Measurements from ENCODE around the gene MET.
"Not testable (repeated sequence)": the region's sequence is repeated elsewhere in the genome, so short reads cannot be mapped to it uniquely, and the experiment has no call there.

MET gene

DNA sequence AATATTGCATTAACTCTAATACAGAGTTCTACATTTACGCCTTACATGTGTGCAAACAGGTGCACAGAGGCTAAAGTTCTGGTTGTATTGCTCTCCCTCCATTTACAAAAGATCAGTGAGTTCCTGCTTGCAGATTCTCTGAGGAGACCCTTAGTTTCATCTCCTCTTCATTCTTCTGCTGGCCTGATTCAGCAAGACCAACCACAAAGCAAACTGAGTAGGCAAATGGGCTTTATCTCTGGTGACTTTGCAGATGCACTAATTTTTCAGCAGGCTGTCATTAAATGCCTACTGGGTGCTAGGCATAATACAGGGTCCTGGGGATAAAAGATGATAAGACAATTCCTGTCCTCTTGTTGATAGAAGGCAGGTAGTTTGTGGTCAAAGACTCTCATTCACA lies 56.4 kb downstream of the MET start:
- DNase-seq (ENCODE audit: low spot score) = no peak

DNA sequence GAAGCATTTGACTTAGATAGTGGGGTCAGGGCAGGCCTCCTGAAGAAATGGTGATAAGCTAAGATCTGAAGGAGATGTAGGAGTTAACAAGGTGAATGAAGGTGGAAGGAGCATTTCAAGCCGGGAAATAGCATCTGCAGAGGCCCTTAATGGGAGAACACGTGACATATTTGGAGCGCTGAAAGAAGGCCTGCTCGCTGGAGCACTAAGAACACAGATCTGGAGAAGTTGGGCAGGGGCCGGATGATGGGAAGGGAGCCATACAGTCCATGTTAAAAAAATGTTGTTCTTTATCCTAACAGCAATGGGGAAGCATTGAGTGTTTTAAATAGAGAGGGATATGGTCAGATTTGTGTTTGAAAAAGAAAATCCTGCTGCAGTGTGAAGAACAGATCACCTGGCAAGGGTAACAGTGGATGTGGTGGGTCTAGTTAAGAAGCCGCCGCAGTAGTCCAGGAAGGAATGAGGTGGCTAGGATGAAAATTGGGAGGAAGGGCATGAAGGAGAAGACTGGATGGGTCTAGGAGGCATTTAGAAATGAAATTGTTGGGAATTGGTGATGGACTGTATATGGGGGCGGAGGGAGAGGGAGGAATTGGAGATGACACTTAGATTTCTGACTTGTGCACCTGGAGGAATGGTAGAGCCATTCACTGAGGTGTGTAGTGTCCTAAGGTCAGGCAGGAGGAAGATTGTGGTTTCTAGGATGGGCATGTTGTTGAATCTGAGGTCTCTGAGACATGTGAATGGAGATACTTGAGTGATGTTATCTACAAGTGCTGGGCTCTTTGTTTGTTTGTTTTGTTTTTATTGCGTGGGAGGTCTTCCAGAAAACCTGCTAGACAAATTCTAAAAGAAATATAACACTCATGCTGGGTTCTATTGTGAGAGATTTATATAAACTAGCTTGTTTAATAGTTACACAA lies 58.4 kb downstream of the MET start:
- no peak for DNase-seq (ENCODE audit: low spot score)

DNA sequence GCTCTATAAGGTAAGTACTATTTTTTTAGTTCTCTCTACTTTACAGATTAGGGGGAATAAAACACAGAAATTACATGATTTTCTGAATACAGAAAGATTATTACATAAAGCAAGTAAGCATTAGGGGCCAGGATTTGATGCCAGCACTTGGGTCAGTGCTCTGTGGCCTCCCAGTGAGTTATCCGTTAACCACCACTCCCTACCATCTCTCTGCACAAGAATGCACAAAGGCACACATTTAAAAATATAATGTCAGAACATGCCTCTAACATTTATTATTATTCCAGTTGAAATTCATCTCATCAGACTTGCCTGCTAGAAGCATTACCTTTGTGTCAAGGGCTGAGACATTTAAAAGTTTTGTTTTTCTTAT lies 59.0 kb downstream of the MET start:
- no peak for DNase-seq (ENCODE audit: low spot score)

DNA sequence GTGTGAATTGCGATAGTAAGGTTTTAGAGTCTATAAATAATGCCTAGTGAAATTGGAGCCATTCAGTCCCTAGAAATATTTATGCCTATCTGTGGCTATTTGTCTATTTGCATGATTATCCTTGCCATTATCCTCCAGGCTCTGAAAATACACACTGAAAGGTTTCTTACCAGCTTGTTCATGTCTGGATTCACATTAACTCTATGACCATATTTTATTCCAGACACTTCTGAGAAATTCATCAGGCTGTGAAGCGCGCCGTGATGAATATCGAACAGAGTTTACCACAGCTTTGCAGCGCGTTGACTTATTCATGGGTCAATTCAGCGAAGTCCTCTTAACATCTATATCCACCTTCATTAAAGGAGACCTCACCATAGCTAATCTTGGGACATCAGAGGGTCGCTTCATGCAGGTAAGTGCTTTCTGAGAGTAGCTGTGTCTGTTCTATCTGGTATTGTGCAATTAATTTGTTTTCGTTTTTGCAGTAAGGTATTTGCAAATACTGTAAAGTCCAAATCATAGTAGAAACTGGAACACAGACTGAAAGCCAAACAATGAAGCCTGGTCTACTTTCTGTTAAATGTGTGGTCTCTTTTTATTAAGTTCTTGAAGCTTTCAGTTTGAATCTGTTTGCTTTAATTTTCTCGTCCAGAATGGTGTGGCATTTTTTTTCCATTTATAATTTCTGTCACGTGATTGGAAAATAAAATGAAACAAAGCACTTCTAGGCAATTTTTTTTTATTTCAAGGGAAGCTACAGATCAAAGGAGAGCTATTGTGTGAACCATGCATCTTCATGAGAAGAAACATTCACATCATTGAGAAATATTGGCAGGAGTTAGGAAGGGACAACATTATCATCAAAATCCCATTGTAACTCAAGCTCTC lies 59.7 kb downstream of the MET start:
- DNase-seq (ENCODE audit: low spot score) = no peak

DNA sequence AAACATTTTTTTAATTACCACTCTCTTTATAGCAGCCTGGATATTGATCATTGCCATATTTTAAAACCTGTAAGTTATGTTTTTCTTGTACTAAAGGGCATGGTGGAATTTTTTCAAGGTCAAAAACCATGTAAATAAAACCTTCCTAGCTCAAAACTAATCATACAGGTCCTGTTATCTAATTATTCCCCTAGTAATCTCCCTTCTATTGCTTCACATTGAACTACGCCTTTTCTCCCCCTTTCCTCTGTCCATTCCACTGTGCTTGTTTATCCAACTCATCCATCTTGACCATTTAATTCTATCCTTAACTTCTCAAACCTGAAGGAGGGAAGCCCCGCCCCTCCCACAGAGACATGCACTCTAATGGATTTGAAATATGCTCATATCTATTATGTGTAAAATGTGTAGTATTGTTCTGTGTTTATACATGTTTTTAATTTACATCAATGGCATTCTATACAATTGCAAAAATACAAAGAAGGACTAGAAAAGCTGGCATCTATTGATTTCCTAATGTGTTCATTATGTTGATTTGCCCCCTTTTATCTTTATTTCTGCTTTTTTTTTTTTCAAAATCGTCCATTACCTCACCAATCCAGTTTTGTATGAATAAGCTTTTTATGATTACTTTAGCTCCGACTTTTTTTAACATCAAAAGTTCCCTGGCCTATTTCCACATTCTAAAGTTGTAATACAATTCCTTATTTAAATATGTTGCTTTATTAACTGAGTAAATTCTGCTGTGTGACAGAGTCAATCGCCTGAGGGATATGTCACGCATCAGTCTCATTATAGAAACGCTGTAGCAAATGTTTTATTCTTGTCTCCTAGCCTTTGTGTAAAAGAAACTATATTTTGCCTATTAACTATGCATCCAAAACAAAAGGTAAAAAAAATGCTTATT lies 61.0 kb downstream of the MET start:
- no peak for DNase-seq (ENCODE audit: low spot score)

DNA sequence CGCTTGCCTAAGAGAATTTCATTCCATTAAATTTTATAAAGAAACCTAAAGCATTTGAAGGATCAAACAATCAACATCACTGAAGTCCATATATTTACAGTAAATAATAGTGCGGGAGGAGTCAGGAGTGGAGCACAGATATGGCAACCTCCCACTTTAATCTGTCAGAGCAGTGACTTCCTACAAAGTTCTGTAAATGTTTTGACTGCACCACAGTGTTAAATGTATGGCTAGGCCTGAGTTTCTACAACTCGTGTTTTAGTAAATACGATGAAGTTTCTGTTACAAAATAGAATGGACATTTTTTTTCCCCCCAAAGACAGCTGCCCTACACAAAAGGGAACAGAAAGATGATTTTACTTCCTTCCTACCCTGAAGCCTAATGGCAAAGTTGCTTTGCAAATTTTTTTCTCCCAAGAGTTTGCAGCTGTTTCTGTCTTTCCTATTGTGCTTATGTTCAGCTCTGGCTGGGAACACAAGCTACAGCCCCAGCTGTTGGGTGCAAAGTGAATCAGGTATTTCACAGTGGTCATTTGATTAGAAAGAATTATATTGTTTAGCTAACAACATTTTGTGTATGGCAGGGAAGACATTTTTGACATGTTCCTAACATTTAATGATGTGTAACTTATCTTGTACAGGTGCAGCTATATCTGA lies 62.1 kb downstream of the MET start:
- peak; percentile 5 for DNase-seq (ENCODE audit: low spot score)

DNA sequence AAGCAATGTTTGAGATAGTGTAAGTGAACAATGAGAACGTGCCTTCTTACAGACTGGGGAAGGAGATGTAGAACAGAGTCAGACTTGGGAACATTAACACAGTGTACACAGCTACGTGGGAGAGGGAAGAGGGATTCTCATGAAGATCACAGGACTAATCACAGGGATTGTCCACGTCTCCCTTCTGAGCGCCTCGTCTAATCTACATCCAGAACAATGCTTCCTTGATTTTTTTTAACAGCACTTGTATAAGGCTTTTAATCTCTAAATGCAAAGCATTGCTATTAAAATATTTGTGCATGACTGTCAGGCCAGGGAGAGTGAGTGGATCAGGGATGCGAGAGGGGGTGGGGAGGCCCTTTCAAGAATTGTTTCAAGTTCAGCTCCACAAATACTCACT lies 62.7 kb downstream of the MET start:
- DNase-seq (ENCODE audit: low spot score) = no peak

DNA sequence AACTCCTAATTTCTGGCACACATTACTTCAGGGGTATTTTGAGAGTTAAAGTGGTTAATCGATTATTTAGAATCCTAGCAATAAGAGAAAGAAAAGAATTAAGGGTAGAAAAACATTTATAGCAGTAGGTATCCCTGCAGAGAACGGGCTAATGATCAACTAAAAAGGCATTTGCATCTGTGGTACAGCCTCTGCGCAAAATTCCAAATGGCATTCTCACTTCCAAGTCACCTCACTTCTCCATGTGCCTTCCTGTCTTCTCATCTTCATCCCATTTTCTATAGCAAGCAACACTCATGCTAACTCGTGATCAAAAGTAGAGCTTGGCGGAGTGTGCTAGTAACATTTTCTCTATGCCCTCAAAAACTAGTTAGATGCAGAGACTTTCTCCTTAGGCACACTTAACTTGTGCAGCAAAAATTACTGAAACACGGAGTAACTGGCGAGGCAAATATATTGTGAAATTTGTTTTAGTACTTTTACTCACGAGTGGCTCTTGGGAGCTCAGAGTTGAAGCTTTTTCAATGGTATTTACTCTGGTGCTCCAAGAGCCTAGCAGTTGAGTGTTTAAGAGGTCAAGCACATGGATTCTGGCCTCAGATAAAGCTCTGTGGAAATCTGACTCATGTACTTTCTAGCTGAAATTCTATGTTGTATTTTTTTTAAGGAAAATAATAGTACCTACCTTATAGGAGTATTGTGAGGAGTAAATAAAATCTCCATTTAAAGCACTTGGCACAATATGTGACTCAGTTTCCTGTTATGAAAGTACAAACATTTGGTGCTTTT lies 65.1 kb downstream of the MET start:
- no peak for DNase-seq (ENCODE audit: low spot score)

DNA sequence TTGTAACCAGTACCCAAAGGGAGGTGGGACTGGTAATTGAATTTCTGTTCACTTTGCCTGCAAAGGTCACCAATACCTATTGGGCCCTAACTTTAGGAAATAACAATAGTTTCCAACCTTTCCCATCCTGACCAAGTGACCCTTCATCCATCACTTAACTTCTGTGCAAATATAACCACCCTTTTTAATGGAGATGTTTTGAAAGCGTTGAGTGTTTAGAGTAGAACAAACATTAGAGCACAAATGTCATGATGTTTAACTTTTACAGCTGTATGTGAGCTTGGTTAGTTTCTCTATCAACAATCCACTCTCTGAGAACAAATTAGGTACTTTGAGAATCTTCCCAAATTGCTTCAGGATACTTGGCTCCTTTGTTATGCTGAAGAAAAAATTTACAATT lies 66.4 kb downstream of the MET start:
- no peak for DNase-seq (ENCODE audit: low spot score)

DNA sequence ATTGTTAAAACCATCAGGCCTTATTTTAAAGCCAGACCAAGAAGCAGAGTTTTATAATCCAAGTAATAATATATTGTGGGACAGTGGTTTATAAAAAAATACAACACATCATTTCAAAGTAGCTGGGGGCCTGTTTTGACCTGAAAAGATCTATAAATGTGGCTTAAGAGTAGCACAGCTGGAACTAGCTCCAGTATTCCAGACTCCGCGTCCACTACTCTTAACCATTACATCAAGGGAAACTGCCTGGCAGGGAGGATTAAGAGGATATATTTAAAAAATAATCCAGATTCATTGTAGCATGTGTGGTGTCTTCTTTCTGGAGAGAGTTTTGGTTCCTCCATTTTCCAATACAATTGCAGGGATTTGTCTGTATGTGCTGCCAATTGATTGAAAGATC lies 67.3 kb downstream of the MET start:
- no peak for DNase-seq (ENCODE audit: low spot score)

DNA sequence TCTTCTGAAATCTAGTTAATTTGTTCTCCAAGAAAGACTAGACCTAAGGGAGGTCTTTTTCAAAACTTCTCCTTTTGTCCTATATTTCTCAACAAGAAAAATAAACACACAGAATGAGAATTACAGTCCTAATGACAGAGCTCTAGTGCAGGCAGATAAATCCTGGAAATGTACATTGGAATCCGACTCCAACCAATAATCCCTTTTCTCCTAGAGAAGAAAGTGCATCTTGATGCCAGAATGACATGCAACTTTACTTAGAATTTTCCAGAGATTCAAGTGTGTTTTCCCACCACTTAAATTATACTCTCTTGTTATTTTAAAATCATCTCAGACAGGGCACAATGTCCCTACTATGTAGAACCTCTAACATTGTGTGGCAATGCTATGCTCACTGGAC lies 68.2 kb downstream of the MET start:
- no peak for DNase-seq (ENCODE audit: low spot score)

DNA sequence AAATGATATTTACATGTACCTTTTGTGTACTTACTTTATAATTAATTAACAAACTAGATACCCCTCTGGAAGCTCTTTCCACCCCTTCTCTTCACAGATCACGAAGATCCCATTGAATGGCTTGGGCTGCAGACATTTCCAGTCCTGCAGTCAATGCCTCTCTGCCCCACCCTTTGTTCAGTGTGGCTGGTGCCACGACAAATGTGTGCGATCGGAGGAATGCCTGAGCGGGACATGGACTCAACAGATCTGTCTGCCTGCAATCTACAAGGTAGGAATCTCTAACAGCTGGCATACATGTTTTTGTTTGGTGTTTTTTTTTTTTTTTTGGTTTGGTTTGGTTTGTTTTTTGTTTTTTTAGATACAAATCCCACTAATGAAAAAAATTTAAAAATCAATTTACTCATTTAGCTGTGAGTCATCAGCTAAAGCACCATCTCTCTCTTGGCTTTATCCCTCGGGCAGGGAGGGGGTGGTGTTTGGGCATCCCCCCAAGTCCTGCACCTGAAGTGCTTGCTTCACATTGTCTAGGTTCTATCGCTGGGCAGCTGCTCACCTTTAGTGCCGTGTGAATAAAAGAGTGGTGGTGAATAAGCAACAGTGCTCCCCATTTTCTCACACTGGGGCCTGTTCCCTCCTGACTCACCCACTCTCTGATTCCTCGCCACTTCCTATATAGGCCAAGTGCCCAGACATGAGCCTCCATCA lies 68.9 kb downstream of the MET start:
- DNase-seq (ENCODE audit: low spot score) = no peak

DNA sequence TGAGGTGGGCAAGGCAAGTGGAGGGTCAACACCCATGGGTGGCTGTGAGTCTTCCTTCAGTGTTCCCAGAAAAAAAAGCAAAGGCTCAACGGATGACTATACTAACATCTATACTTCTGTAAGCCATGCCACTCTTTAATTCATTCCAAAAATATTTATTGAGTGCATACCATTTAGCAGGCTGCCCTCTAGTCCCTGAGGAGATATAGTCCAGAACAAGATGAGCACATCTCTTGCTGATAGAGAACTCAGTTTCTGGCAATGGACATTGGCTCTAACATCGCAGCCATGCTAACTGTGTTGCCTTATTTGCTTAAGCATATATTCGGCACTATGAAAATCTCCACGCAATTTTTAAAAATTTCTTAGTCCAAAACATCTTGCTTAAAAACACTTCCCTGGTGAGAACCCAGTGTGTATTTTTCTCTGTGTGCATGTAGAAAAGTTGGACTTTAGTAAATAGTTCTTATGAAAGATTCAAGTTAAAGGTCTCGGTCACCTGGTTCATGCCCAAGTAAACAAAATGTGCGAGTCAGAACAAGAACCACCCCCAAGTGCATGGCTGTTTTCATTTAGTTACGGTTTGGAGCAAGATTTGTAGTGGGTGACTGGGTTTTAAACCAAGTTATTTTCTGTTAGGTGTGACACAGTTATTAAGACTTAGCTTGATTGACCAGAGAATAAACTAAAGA lies 69.8 kb downstream of the MET start:
- DNase-seq (ENCODE audit: low spot score) = no peak

DNA sequence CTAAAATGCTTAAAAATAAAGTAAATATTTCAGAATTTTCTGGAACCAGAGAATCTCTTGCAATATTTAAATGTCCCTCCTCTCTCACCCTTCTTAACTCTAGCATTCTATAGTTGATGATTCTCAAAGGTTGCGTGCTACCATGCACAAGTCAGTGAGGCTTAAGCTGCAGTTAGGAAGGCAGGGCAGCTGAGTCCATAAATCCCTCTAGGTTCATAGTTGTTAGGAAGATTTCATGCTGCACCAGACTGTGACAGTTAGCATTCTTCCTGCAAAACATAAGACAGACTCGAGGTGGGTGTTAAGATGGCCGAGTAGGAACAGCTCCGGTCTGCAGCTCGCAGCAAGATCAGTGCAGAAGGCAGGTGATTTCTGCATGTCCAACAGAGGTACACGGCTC lies 70.6 kb downstream of the MET start:
- no peak for DNase-seq (ENCODE audit: low spot score)

DNA sequence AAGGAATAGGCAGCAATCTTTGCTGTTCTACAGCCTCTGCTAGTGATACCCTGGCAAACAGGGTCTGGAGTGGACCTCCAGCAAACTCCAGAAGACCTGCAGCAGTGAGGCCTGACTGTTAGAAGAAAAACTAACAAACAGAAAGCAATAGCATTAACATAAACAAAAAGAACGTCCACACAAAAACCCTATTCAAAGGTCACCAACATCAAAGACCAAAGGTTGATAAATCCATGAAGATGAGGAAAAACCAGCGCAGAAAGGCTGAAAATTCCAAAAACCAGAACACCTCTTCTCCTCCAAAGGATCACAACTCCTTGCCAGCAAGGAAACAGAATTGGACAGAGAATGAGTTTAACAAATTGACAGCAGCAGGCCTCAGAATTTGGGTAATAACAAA lies 71.8 kb downstream of the MET start:
- DNase-seq (ENCODE audit: low spot score) = not testable (repeated sequence)

DNA sequence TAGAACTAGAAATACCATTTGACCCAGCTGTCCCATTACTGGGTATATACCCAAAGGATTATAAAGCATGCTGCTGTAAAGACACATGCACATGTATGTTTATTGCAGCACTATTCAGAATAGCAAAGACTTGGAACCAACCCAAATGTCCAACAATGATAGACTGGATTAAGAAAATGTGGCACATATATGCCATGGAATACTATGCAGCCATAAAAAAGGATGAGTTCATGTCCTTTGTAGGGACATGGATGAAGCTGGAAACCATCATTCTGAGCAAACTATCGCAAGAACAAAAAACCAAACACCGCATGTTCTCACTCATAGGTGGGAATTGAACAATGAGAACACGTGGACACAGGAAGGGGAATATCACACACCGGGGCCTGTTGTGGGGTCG lies 74.4 kb downstream of the MET start:
- not testable (repeated sequence) for DNase-seq (ENCODE audit: low spot score)

DNA sequence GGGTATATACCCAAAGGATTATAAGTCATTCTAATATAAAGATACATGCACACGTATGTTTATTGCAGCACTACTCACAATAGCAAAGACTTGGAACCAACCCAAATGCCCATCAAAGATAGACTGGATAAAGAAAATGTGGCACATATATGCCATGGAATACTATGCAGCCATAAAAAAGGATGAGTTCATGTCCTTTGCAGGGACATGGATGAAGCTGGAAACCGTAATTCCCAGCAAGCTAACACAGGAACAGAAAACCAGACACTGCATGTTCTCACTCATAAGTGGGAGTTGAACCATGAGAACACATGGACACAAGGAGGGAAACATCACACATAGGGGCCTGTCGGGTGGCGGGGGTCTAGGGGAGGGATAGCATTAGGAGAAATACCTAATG lies 79.1 kb downstream of the MET start:
- not testable (repeated sequence) for DNase-seq (ENCODE audit: low spot score)

DNA sequence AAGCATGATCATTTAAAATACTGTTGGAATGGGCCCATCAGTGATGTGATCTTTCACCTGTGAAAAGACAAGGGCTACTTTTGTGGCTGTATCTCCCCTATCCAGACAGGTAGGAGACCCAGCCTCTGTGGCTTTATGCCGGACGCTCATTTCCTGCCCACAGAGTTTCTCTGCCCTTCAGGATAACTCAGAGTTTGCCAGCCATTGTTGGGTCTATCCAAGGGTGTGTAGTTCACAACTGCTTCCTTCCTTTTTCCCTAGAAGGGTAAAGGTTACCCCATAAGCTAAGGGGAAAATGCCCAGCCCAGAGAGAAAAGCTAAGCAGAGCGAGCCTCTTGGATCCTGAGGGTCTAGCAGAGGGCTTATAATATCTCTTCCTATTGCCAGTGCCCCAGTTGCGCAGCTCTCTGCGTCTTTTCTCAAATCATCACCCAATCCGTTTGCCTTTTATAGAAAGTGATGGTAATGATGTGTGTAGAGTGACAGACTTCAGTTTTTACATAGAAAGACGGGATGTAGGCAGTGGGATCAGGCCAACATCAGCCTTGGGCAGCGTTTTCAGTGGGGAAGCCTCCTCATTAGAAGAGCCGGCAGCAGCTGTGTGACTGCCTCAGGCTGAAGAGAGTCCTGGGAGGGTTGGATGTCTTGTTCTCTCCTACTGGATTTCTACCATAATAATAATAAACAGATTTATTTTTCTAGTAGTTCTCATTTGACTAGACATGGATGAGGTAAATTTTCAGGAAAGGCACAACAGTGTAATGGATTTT lies 80.5 kb downstream of the MET start:
- DNase-seq (ENCODE audit: low spot score) = no peak

DNA sequence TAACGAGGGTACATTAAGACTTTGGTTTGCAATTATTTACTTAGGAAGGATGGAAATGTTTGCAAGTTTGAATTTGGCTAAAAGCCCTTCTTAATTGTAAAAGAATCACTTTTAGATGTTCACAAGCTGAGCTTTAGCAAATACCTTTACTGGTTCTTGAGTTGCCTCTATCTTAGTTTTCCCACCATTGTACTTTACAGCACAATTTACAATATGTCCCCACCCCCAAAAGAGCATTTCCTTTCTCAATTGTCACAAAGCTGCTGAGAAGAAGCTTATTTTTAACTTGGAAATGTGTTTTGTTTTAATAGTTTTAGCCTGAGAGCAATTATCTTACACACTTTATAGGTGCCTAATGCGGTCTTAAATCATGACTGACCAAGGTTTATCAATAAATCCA lies 81.1 kb downstream of the MET start:
- DNase-seq (ENCODE audit: low spot score) = no peak
